ENCODE measurements around the gene GALK2. TPM values are rescaled to one million over a fixed set of nuclear protein-coding genes. Genes with fewer than 3 reads are reported as not detected.

The GALK2 gene
- total and polyA plus RNA-seq, 2 of the 8 experiments (the other 6 are each of a cell fraction or from before 2014, with no cell fraction given): 8.7 to 16.1 TPM

DNA sequence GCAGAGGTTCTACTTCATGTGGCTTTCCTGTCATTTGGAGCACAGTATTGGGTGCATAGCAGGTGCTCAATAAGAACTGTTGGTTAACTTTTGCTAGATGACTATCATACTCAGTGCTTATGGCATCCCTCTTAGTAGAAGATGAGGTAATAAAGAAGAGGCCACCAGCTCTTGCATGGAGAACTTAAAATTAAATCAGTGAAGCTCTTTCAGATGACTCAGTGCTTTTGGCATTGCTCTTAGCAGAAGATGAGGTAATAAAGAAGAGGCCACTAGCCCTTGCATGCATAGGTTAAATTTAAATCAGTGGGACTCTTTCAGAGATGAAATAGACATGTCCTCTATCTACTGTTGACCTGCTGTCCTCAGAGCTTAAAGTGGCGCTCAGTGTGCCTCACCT is 143.6 kb downstream of the GALK2 start:
- Histone ChIP-seq H3K27me3 (replicated peaks in 1 of 4; ENCODE audit: control insufficient read depth in 3 of 4, extremely low read depth in 1 of 4, insufficient read depth in 3 of 4, low read length in 3 of 4) (no peaks in the 10 kb centered on the region), H3K79me1 (ENCODE audit: low read depth, low read length) (no peaks in the 10 kb centered on the region), H2BK15ac (ENCODE audit: low read length) (no peak overlapping the region), H3K23me2 (ENCODE audit: low read depth, low read length) (no peaks in the 10 kb centered on the region), H4K5ac (ENCODE audit: insufficient read length, low read depth, low read length) (no peak overlapping the region), H3K9me3 (ENCODE audit: insufficient read depth in 2 of 2, low read depth in 1 of 2, low read length in 1 of 2) (no peaks in the 10 kb centered on the region), H3K4me1 (replicated peaks in 1 of 4; ENCODE audit: control insufficient read depth in 3 of 4, insufficient read depth in 4 of 4, low read length in 3 of 4) (peaks cover 0 to 8% (median 7%) of the 10 kb centered on the region in 4 experiments; a peak in 3 of 7 replicates), H3K36me3 (ENCODE audit: control insufficient read depth in 2 of 4, insufficient read depth in 4 of 4, low read length in 3 of 4) (0 out of 8 replicates have a peak, but pooled peaks cover 0 to 2% (median 0%) of the 10 kb centered on the region in 4 experiments), H3K23ac (ENCODE audit: insufficient read length) (no peak overlapping the region), H3K9ac (replicated peaks in 1 of 4; ENCODE audit: extremely low read depth in 1 of 4, low read depth in 3 of 4, low read length in 3 of 4) (no peak overlapping the region), H3K4me3 (ENCODE audit: extremely low read depth in 1 of 4, insufficient read depth in 2 of 4, low read depth in 3 of 4, low read length in 4 of 4) (no peak overlapping the region), H2BK20ac (ENCODE audit: low read length) (no peak overlapping the region), H3K4ac (replicated peaks; ENCODE audit: insufficient read length, low read depth, low read length) (no peak overlapping the region), H4K20me1 (replicated peaks in 1 of 2; ENCODE audit: control insufficient read depth in 1 of 2, insufficient read depth in 2 of 2, low read length in 2 of 2) (no peaks in the 10 kb centered on the region), H4K91ac (replicated peaks; ENCODE audit: insufficient read length, low read length) (no peak overlapping the region), H2BK120ac (replicated peaks; ENCODE audit: low read depth, low read length) (no peak overlapping the region), H3K56ac (replicated peaks; ENCODE audit: insufficient read length, low read depth, low read length) (no peak overlapping the region), H2BK12ac (ENCODE audit: low read depth, low read length) (no peak overlapping the region), H2BK5ac (ENCODE audit: low read depth, low read length) (no peak overlapping the region), H3K18ac (ENCODE audit: extremely low read depth, low read length) (no peak overlapping the region), H3K4me2 (ENCODE audit: insufficient read depth in 1 of 2, low read depth in 2 of 2, low read length in 2 of 2) (no peak overlapping the region), H2AFZ (ENCODE audit: low read length) (no peak overlapping the region), H3K27ac (ENCODE audit: low read depth, low read length) (no peak overlapping the region), H4K8ac (ENCODE audit: extremely low read depth, insufficient read depth, low read length) (no peak overlapping the region), H3K79me2 (ENCODE audit: control insufficient read depth in 1 of 2, insufficient read depth in 2 of 2, low read length in 2 of 2) (no peaks in the 10 kb centered on the region), H2AK5ac (ENCODE audit: low read depth, low read length) (no peak overlapping the region), H3K14ac (ENCODE audit: insufficient read length) (no peak overlapping the region)
- ChIA-PET CTCF (ENCODE audit: partially characterized antibody) (no interaction called here), POLR2A (ENCODE audit: partially characterized antibody) (no interaction called here)
- no peak for FAIRE-seq
- 89% methylated on average over 1 of the region's 1 CpG; no CpG with 5 or more reads in 1 of the 2 experiments for WGBS, 2 experiments (ENCODE audit: extremely low coverage in 1 of 2, insufficient coverage in 1 of 2, insufficient read length in 1 of 2, insufficient replicate concordance in 2 of 2, low coverage in 1 of 2, low lambda C conversion rate in 2 of 2, missing lambda C conversion rate in 1 of 2)
- TF ChIP-seq TAF1 (IDR thresholded peaks at IDR 0.05; ENCODE audit: low read depth, low read length) (no peak), JUN (IDR thresholded peaks at IDR 0.05; ENCODE audit: low read depth, low read length) (no peak), BACH1 (IDR thresholded peaks at IDR 0.05; ENCODE audit: low read length) (no peak), RFX5 (IDR thresholded peaks at IDR 0.05; ENCODE audit: borderline replicate concordance, low read depth, low read length) (no peak), KDM4A (IDR thresholded peaks at IDR 0.05; ENCODE audit: low read depth, low read length, severe bottlenecking) (no peak), ATF3 (IDR thresholded peaks at IDR 0.05; ENCODE audit: insufficient read depth, low read depth, low read length) (no peak), USF2 (IDR thresholded peaks at IDR 0.05; ENCODE audit: low read length) (no peak), RAD21 (IDR thresholded peaks at IDR 0.05 in 1 of 2, conservative IDR thresholded peaks at IDR 0.05 in 1 of 2; ENCODE audit: low read depth in 2 of 2, low read length in 2 of 2) (no peak), RBBP5 (IDR thresholded peaks at IDR 0.05; ENCODE audit: borderline replicate concordance, low read depth, low read length) (no peak), BCL11A (IDR thresholded peaks at IDR 0.05; ENCODE audit: low read depth in 2 of 2, low read length in 2 of 2) (no peak), RNF2 (IDR thresholded peaks at IDR 0.05; ENCODE audit: borderline replicate concordance, low read depth, low read length, missing control alignments, poor library complexity, severe bottlenecking) (no peak)
- DNase-seq (ENCODE audit: low read depth in 1 of 2, low spot score in 2 of 2): no peak

All from H1 (cell line).